T-helper 1 cell treated with Interleukin-12 subunit alpha and Interleukin-12 subunit beta and Interleukin-4 antibody, amounts not matched to agents 30 μg/mL and 1 μg/mL, for 36 hours (primary cell): ENCODE data around the gene IL17D.
A peak's percentile ranks its signal among the peaks of the same experiment; 100 is the strongest.
"Not testable (repeated sequence)": the region's sequence is repeated elsewhere in the genome, so short reads cannot be mapped to it uniquely, and the experiment has no call there.

Source experiments
- H3K27ac Mint-ChIP-seq: one replicate; pipeline ENCODE4 v1.8.0; 2021; ENCODE audit warnings: mild to moderate bottlenecking, mixed read lengths
- H3K27me3 Mint-ChIP-seq: one replicate; pipeline ENCODE4 v1.8.0; 2021; ENCODE audit warnings: low read depth, mixed read lengths
- H3K36me3 Mint-ChIP-seq: one replicate; pipeline ENCODE4 v1.8.0; 2021; ENCODE audit warnings: low read depth, mixed read lengths
- H3K4me1 Mint-ChIP-seq: one replicate; pipeline ENCODE4 v1.8.0; 2021; ENCODE audit warnings: low read depth, mixed read lengths
- H3K4me3 Mint-ChIP-seq: one replicate; pipeline ENCODE4 v1.8.0; 2021; ENCODE audit warnings: mild to moderate bottlenecking, moderate library complexity, mixed read lengths
- H3K9me3 Mint-ChIP-seq: one replicate; pipeline ENCODE4 v1.8.0; 2021; ENCODE audit warnings: mixed read lengths

The IL17D gene

GRCh38 chr13:20681481-20681880 lies 22.0 kb upstream of the IL17D start:
- not testable (repeated sequence) for H3K27me3 Mint-ChIP-seq, H3K4me3 Mint-ChIP-seq, H3K27ac Mint-ChIP-seq, H3K9me3 Mint-ChIP-seq, H3K36me3 Mint-ChIP-seq, H3K4me1 Mint-ChIP-seq

- no peaks in the 10 kb centered on the region for H3K4me1 Mint-ChIP-seq
- no peaks in the 10 kb centered on the region for H3K36me3 Mint-ChIP-seq
- H3K27ac Mint-ChIP-seq = no peak overlapping the region
- H3K4me3 Mint-ChIP-seq = no peak overlapping the region
- no peaks in the 10 kb centered on the region for H3K9me3 Mint-ChIP-seq
- H3K27me3 Mint-ChIP-seq = no peaks in the 10 kb centered on the region
Measured at GRCh38 chr13:20682061-20682460, 21.4 kb upstream of the IL17D start.

- Mint-ChIP-seq H3K27ac (no peak overlapping the region), H3K4me1 (no peaks in the 10 kb centered on the region), H3K9me3 (no peaks in the 10 kb centered on the region), H3K4me3 (no peak overlapping the region), H3K27me3 (no peaks in the 10 kb centered on the region), H3K36me3 (no peaks in the 10 kb centered on the region)
Measured at GRCh38 chr13:20684041-20684440, 19.5 kb upstream of the IL17D start.

GRCh38 chr13:20684546-20684945 lies 19.0 kb upstream of the IL17D start:
- Mint-ChIP-seq H3K4me3 (no peak overlapping the region), H3K9me3 (no peaks in the 10 kb centered on the region), H3K27me3 (no peaks in the 10 kb centered on the region), H3K4me1 (no peaks in the 10 kb centered on the region), H3K36me3 (no peaks in the 10 kb centered on the region), H3K27ac (no peak overlapping the region)

GRCh38 chr13:20685092-20685491 lies 18.4 kb upstream of the IL17D start:
- Mint-ChIP-seq H3K4me3 (no peak overlapping the region), H3K36me3 (no peaks in the 10 kb centered on the region), H3K9me3 (no peaks in the 10 kb centered on the region), H3K27me3 (no peaks in the 10 kb centered on the region), H3K27ac (no peak overlapping the region), H3K4me1 (no peaks in the 10 kb centered on the region)

GRCh38 chr13:20686167-20686566 lies 17.3 kb upstream of the IL17D start:
- Mint-ChIP-seq H3K27ac (no peak overlapping the region), H3K4me1 (no peaks in the 10 kb centered on the region), H3K4me3 (no peak overlapping the region), H3K9me3 (no peaks in the 10 kb centered on the region), H3K27me3 (no peaks in the 10 kb centered on the region), H3K36me3 (no peaks in the 10 kb centered on the region)

GRCh38 chr13:20686863-20687579 lies 16.5 kb upstream of the IL17D start:
- no peaks in the 10 kb centered on the region for H3K4me1 Mint-ChIP-seq
- H3K36me3 Mint-ChIP-seq = no peaks in the 10 kb centered on the region
- H3K9me3 Mint-ChIP-seq = no peaks in the 10 kb centered on the region
- H3K27me3 Mint-ChIP-seq = no peaks in the 10 kb centered on the region
- H3K4me3 Mint-ChIP-seq = no peak overlapping the region
- H3K27ac Mint-ChIP-seq = no peak overlapping the region

GRCh38 chr13:20689291-20689690 lies 14.2 kb upstream of the IL17D start:
- Mint-ChIP-seq H3K36me3 (no peaks in the 10 kb centered on the region), H3K4me1 (no peaks in the 10 kb centered on the region), H3K27me3 (no peaks in the 10 kb centered on the region), H3K27ac (no peak overlapping the region), H3K4me3 (no peak overlapping the region), H3K9me3 (no peaks in the 10 kb centered on the region)

GRCh38 chr13:20691616-20692015 lies 11.9 kb upstream of the IL17D start:
- H3K4me1 Mint-ChIP-seq = no peaks in the 10 kb centered on the region
- peaks cover 8% of the 10 kb centered on the region for H3K27me3 Mint-ChIP-seq
- H3K27ac Mint-ChIP-seq = no peak overlapping the region
- no peaks in the 10 kb centered on the region for H3K9me3 Mint-ChIP-seq
- no peaks in the 10 kb centered on the region for H3K36me3 Mint-ChIP-seq
- H3K4me3 Mint-ChIP-seq = no peak overlapping the region

- no peaks in the 10 kb centered on the region for H3K4me1 Mint-ChIP-seq
- no peaks in the 10 kb centered on the region for H3K36me3 Mint-ChIP-seq
- H3K4me3 Mint-ChIP-seq = no peak overlapping the region
- H3K9me3 Mint-ChIP-seq = no peaks in the 10 kb centered on the region
- peaks cover 29% of the 10 kb centered on the region for H3K27me3 Mint-ChIP-seq
- no peak overlapping the region for H3K27ac Mint-ChIP-seq
Measured at GRCh38 chr13:20696073-20696472, 7.4 kb upstream of the IL17D start.

GRCh38 chr13:20699715-20700114 lies 3.8 kb upstream of the IL17D start:
- Mint-ChIP-seq H3K36me3 (peaks cover 2% of the 10 kb centered on the region), H3K27me3 (peaks cover 53% of the 10 kb centered on the region), H3K4me1 (peaks cover 5% of the 10 kb centered on the region), H3K4me3 (no peak overlapping the region), H3K9me3 (no peaks in the 10 kb centered on the region), H3K27ac (no peak overlapping the region)

GRCh38 chr13:20700288-20700687 lies 3.2 kb upstream of the IL17D start:
- H3K27ac Mint-ChIP-seq = no peak overlapping the region
- peaks cover 5% of the 10 kb centered on the region for H3K4me1 Mint-ChIP-seq
- no peak overlapping the region for H3K4me3 Mint-ChIP-seq
- no peaks in the 10 kb centered on the region for H3K9me3 Mint-ChIP-seq
- peaks cover 2% of the 10 kb centered on the region for H3K36me3 Mint-ChIP-seq
- H3K27me3 Mint-ChIP-seq = peaks cover 56% of the 10 kb centered on the region

- H3K9me3 Mint-ChIP-seq = no peaks in the 10 kb centered on the region
- peaks cover 49% of the 10 kb centered on the region for H3K27me3 Mint-ChIP-seq
Measured at GRCh38 chr13:20701461-20701860, 2.0 kb upstream of the IL17D start.

GRCh38 chr13:20702530-20702914 lies 977 bp upstream of the IL17D start:
- peak overlapping the region; percentile 88 for H3K4me3 Mint-ChIP-seq
- H3K9me3 Mint-ChIP-seq = no peaks in the 10 kb centered on the region
- H3K36me3 Mint-ChIP-seq = peaks cover 2% of the 10 kb centered on the region
- peaks cover 49% of the 10 kb centered on the region for H3K27me3 Mint-ChIP-seq
- peaks cover 5% of the 10 kb centered on the region for H3K4me1 Mint-ChIP-seq
- H3K27ac Mint-ChIP-seq = no peak overlapping the region

More at GRCh38 chr13:20701461-20701860, 2.0 kb upstream of the IL17D start:
- no peak overlapping the region for H3K27ac Mint-ChIP-seq
- peaks cover 5% of the 10 kb centered on the region for H3K4me1 Mint-ChIP-seq
- H3K36me3 Mint-ChIP-seq = peaks cover 2% of the 10 kb centered on the region
- no peak overlapping the region for H3K4me3 Mint-ChIP-seq

- Mint-ChIP-seq H3K4me1 (peaks cover 5% of the 10 kb centered on the region), H3K36me3 (peaks cover 2% of the 10 kb centered on the region), H3K27me3 (peaks cover 44% of the 10 kb centered on the region), H3K9me3 (no peaks in the 10 kb centered on the region), H3K4me3 (no peak overlapping the region), H3K27ac (no peak overlapping the region)
Measured at GRCh38 chr13:20703780-20704458, 420 bp downstream of the IL17D start.
